GM12864 (cell line): ENCODE measurements around the gene IMMP2L.

Experiments used
- DNase-seq: peaks from one replicate; pipeline ENCODE4 v3.0.0-alpha.2; 2011; ENCODE audit warnings: low read depth
- H3K4me3 ChIP-seq: 2 replicates; pipeline ENCODE4 v1.5.1; 2011; ENCODE audit warnings: mild to moderate bottlenecking, low read depth, low read length, control low read depth
- CTCF ChIP-seq: IDR thresholded peaks from 2 replicates; pipeline ENCODE4 v1.5.1; 2011; ENCODE audit warnings: low read depth, mild to moderate bottlenecking, moderate library complexity, low read length, control low read depth, inconsistent platforms; ENCODE audit errors: missing control alignments

IMMP2L gene

GRCh38 chr7:110760341-110760740, 802.0 kb downstream of the IMMP2L start:
- H3K4me3 ChIP-seq: no peak overlapping the region
- DNase-seq: no peak
- TF ChIP-seq CTCF: no peak

- no peak for TF ChIP-seq CTCF
- no peak for DNase-seq
- H3K4me3 ChIP-seq: no peak overlapping the region
Measured at GRCh38 chr7:110759069-110759468, 803.2 kb downstream of the IMMP2L start.

- no peak overlapping the region for H3K4me3 ChIP-seq
- no peak for TF ChIP-seq CTCF
- no peak for DNase-seq
Measured at GRCh38 chr7:110754649-110755048, 807.6 kb downstream of the IMMP2L start.

GRCh38 chr7:110750931-110751605, 811.2 kb downstream of the IMMP2L start:
- TF ChIP-seq CTCF: no peak
- no peak overlapping the region for H3K4me3 ChIP-seq
- DNase-seq: no peak

GRCh38 chr7:110733221-110733620, 829.1 kb downstream of the IMMP2L start:
- DNase-seq: no peak
- H3K4me3 ChIP-seq: no peak overlapping the region
- no peak for TF ChIP-seq CTCF

- H3K4me3 ChIP-seq: no peak overlapping the region
- no peak for DNase-seq
- TF ChIP-seq CTCF: no peak
Measured at GRCh38 chr7:110724811-110725210, 837.5 kb downstream of the IMMP2L start.

GRCh38 chr7:110721395-110721794, 840.9 kb downstream of the IMMP2L start:
- TF ChIP-seq CTCF: no peak
- no peak for DNase-seq

More at GRCh38 chr7:110721395-110721794, 840.9 kb downstream of the IMMP2L start:
- no peak overlapping the region for H3K4me3 ChIP-seq
